Right atrium auricular region (tissue), 2 donors: ENCODE results near the gene ANAPC13. TPM values are rescaled to one million over a fixed set of nuclear protein-coding genes. Genes with fewer than 3 reads are reported as not detected.
A peak's percentile ranks its signal among the peaks of the same experiment; 100 is the strongest.

Experiments used
- DNase-seq: peaks from one replicate; pipeline ENCODE4 v3.0.0-alpha.2; 2019; ENCODE audit warnings: low spot score
- H3K27ac ChIP-seq, 2 donors: fragments of 200-600 bp; sonication (generic); 1 replicate in 1 of 2; 2 replicates in 1 of 2; pipeline ENCODE4 v1.5.1; 2016 to 2019
- H3K27me3 ChIP-seq, 2 donors: fragments of 200-600 bp; sonication (generic); one replicate each; pipeline versions ENCODE4 v1.5.1 to v1.6.0; 2017 to 2019
- H3K36me3 ChIP-seq: fragments of 200-600 bp; sonication (generic); one replicate; pipeline ENCODE4 v1.5.1; 2016
- H3K4me1 ChIP-seq, 2 donors: fragments of 200-600 bp; sonication (generic); one replicate each; pipeline versions ENCODE4 v1.5.1 to v1.6.0; 2017 to 2019
- H3K4me3 ChIP-seq, 2 donors: fragments of 200-600 bp; sonication (generic); 1 replicate in 1 of 2; 2 replicates in 1 of 2; pipeline ENCODE4 v1.5.1; 2017 to 2019; ENCODE audit warnings: mild to moderate bottlenecking in 1 of 2, moderate library complexity in 1 of 2
- H3K9me3 ChIP-seq, 2 donors: fragments of 200-600 bp; sonication (generic); one replicate each; pipeline ENCODE4 v1.5.1; 2019
- total RNA-seq, 2 donors: library from RNA; depleted of rRNA; stranded (reverse); fragments of >200 nt; gene quantifications; one replicate each; pipeline ENCODE4 v1.1.0, GENCODE V29; 2016
- TF ChIP-seq, protein P1 (sequence below), 2 donors: fragments of 200-600 bp; sonication (generic); IDR thresholded peaks; one replicate each; pipeline ENCODE4 v1.5.1; 2019; ENCODE audit warnings: antibody characterized with exemption in 2 of 2

The ANAPC13 gene
- total RNA-seq, 2 donors from 2014 or later: 67.8 to 110 TPM

DNA sequence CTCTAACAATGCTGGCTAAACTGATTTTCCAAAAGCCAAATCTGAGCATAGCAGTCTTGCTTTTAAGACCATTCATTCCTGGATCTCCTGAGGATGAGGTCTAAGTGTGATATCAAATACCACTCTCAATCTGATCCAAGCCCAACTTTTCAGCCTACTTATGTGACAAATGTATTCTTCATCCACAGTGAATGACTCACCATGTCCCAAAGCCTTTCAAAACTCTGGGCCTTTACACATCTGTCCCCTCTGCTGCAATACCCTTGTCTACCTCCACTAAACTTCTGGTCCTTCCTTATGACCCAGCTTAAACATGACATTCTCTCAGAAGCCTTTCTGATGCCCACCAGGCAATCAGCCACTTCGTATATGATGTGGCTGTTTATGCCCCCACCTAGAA, 4.6 kb downstream of the ANAPC13 start:
- H3K9me3 ChIP-seq: no peaks in the 10 kb centered on the region
- H3K4me1 ChIP-seq: peaks cover 0 to 36% of the 10 kb centered on the region in 2 donors
- peaks cover 44% of the 10 kb centered on the region for H3K36me3 ChIP-seq
- H3K27me3 ChIP-seq: no peaks in the 10 kb centered on the region
- TF ChIP-seq, protein P1, sequence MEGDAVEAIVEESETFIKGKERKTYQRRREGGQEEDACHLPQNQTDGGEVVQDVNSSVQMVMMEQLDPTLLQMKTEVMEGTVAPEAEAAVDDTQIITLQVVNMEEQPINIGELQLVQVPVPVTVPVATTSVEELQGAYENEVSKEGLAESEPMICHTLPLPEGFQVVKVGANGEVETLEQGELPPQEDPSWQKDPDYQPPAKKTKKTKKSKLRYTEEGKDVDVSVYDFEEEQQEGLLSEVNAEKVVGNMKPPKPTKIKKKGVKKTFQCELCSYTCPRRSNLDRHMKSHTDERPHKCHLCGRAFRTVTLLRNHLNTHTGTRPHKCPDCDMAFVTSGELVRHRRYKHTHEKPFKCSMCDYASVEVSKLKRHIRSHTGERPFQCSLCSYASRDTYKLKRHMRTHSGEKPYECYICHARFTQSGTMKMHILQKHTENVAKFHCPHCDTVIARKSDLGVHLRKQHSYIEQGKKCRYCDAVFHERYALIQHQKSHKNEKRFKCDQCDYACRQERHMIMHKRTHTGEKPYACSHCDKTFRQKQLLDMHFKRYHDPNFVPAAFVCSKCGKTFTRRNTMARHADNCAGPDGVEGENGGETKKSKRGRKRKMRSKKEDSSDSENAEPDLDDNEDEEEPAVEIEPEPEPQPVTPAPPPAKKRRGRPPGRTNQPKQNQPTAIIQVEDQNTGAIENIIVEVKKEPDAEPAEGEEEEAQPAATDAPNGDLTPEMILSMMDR (IDR thresholded peaks at IDR 0.05): no peak
- no peak overlapping the region for H3K27ac ChIP-seq
- no peak overlapping the region for H3K4me3 ChIP-seq
- no peak for DNase-seq

- Histone ChIP-seq H3K4me1 (peaks cover 0 to 39% of the 10 kb centered on the region in 2 donors), H3K9me3 (no peaks in the 10 kb centered on the region), H3K4me3 (no peak overlapping the region), H3K36me3 (peaks cover 44% of the 10 kb centered on the region), H3K27ac (no peak overlapping the region), H3K27me3 (no peaks in the 10 kb centered on the region)
- DNase-seq: no peak
- TF ChIP-seq, protein P1 (IDR thresholded peaks at IDR 0.05): no peak
These were observed 5.2 kb downstream of the ANAPC13 start for GRCh38 chr3:134480546-134480945.

DNA sequence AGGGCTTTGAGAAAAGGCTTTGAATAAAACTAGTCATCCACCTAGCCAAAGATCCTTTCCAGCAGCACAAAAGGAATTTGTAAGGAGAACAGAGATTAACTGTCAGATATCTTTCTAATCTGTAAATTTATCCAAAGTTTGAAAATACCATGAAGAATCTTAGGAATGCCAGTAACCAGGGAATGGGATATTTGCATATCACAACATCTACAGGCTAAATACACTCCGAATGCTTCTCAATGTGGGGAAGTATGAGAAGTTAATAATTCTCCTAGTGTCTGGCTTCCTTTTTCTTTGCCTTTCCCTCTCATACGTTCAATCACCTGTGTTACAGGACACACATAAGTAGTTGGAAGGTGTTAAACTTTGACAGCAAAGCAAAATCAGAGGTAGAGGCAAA, 7.8 kb downstream of the ANAPC13 start:
- H3K4me3 ChIP-seq: no peak overlapping the region
- H3K27ac ChIP-seq: peak overlapping the region in 1 of 2 donors; percentile 69
- no peak for DNase-seq
- TF ChIP-seq, protein P1 (IDR thresholded peaks at IDR 0.05): no peak
- peaks cover 44% of the 10 kb centered on the region for H3K36me3 ChIP-seq
- no peaks in the 10 kb centered on the region for H3K27me3 ChIP-seq
- peaks cover 0 to 23% of the 10 kb centered on the region in 2 donors for H3K4me1 ChIP-seq
- no peaks in the 10 kb centered on the region for H3K9me3 ChIP-seq

DNA sequence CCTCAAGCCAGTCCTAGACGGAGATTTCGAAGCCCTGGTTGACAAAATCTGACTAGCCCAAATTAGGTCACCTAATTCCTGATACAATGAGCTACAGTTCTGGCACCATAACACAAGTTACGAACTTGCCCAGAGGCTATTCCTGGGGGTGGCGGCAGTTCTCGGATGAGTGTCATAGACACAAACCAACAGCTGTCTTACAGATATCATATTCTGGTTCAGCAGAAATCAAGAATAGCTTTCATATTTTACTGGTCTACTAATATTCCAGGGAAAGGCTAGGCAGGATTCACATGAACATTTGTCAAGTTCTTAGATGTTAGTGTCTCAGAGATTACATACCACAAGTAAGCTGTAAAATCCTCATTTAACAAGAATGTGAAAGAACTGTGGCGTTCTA, 8.8 kb downstream of the ANAPC13 start:
- Histone ChIP-seq H3K27me3 (no peaks in the 10 kb centered on the region), H3K4me1 (peaks cover 0 to 20% of the 10 kb centered on the region in 2 donors), H3K27ac (peak overlapping the region; percentile 60 to 69), H3K36me3 (peaks cover 37% of the 10 kb centered on the region), H3K9me3 (no peaks in the 10 kb centered on the region), H3K4me3 (no peak overlapping the region)
- TF ChIP-seq, protein P1 (IDR thresholded peaks at IDR 0.05): no peak
- DNase-seq: no peak

DNA sequence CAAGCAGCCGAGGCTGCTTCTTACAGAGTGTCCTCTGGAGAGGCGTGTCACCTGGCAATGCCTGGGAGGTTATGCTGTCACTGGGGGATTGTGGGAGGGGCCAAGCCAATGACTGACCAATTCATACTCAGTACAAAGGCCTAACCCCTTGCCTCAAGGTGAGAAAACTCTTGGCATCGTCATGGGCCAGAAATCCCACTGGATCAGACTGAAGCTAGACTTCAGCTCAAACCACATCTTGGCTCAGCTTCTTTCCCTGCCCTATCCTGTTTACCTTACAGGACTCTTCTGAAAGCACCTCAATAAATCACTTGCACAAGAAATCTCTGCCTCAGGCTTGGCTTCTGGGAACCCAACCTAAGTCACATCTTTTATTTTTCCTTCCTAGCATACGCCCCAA, 9.5 kb downstream of the ANAPC13 start:
- H3K4me3 ChIP-seq: no peak overlapping the region
- H3K27ac ChIP-seq: peak overlapping the region; percentile 60 to 69
- H3K36me3 ChIP-seq: peaks cover 30% of the 10 kb centered on the region
- peaks cover 0 to 20% of the 10 kb centered on the region in 2 donors for H3K4me1 ChIP-seq
- no peak for DNase-seq
- TF ChIP-seq, protein P1 (IDR thresholded peaks at IDR 0.05): no peak
- H3K27me3 ChIP-seq: no peaks in the 10 kb centered on the region
- H3K9me3 ChIP-seq: no peaks in the 10 kb centered on the region

DNA sequence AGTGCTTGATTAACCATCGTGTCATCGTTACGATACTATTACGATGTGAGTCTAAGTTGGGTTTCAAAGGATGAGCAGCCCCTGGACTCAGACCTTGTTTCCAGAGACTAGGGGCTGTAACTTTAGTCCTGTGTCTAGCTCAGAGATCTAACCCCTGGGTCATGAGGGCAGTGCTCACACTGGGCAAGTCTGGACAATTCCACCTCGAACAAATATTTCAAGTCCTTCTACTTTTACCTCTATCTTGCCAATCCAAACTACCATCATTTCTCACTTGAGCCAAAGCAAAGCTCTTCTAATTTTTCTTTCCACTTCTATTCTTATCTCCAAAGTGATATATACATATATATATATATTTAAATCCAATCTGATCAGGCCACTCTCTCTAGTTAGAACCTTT, 10.8 kb downstream of the ANAPC13 start:
- H3K36me3 ChIP-seq: peaks cover 17% of the 10 kb centered on the region
- H3K4me3 ChIP-seq: no peak overlapping the region
- no peak overlapping the region for H3K27ac ChIP-seq
- TF ChIP-seq, protein P1 (IDR thresholded peaks at IDR 0.05): no peak
- H3K4me1 ChIP-seq: peaks cover 0 to 20% of the 10 kb centered on the region in 2 donors
- H3K9me3 ChIP-seq: no peaks in the 10 kb centered on the region
- no peak for DNase-seq
- no peaks in the 10 kb centered on the region for H3K27me3 ChIP-seq
